K562 (cell line): ENCODE results near the gene CBX3. TPM values are rescaled to one million over a fixed set of nuclear protein-coding genes. Genes with fewer than 3 reads are reported as not detected.

Experiments used
- CXXC5 ChIP-seq: fragments of 250-450 bp; sonication (Bioruptor Pico); IDR thresholded peaks from 2 replicates; pipeline ENCODE4 v1.8.0; 2022; ENCODE audit warnings: inconsistent platforms, mild to moderate bottlenecking, moderate library complexity
- DPF2 ChIP-seq: fragments of 450-650 bp; IDR thresholded peaks from 2 replicates; pipeline ENCODE4 v1.6.1; 2016
- ELF1 ChIP-seq: fragments of 200-800 bp; sonication (Bioruptor generic); IDR thresholded peaks from 2 replicates; pipeline ENCODE4 v1.6.1; 2016; ENCODE audit warnings: missing genetic modification characterization, missing compliant biosample characterization
- ETV6 ChIP-seq, 3 experiments: fragments of 150-350 bp in 1 of 3; sonication (generic) in 1 of 3; formaldehyde crosslinking in 1 of 3; IDR thresholded peaks; 2 replicates each; pipeline versions ENCODE4 v1.6.1 to v1.8.0; 2014 to 2022; ENCODE audit warnings: borderline replicate concordance in 2 of 3, low read depth in 2 of 3, antibody characterized with exemption in 1 of 3, low read length in 1 of 3, mild to moderate bottlenecking in 1 of 3, missing genetic modification reagents in 1 of 3
- HEY1 ChIP-seq: fragments of 250-450 bp; sonication (Bioruptor Pico); IDR thresholded peaks from 2 replicates; pipeline ENCODE4 v1.5.0; 2020; ENCODE audit warnings: mild to moderate bottlenecking, moderate library complexity, borderline replicate concordance
- KDM1A ChIP-seq, 2 experiments: fragments of 450-650 bp; IDR thresholded peaks; 2 replicates each; pipeline ENCODE4 v1.6.1; 2016; ENCODE audit warnings: mild to moderate bottlenecking in 2 of 2
- NFYB ChIP-seq: IDR thresholded peaks from 2 replicates; pipeline ENCODE4 v1.6.1; 2011; ENCODE audit warnings: mild to moderate bottlenecking, moderate library complexity; ENCODE audit not compliant: insufficient read length; ENCODE audit errors: extremely low read depth
- RFX1 ChIP-seq: fragments of 450-650 bp; IDR thresholded peaks from 2 replicates; pipeline ENCODE4 v1.6.1; 2016; ENCODE audit warnings: mild to moderate bottlenecking, moderate library complexity
- SAP30 ChIP-seq: fragments of 200-600 bp; sonication (generic); IDR thresholded peaks from 2 replicates; pipeline ENCODE4 v1.6.1; 2012; ENCODE audit warnings: borderline replicate concordance, low read depth, mild to moderate bottlenecking, moderate library complexity, low read length, control low read depth, inconsistent platforms; ENCODE audit not compliant: insufficient read depth, poor library complexity, severe bottlenecking
- TSHZ1 ChIP-seq: fragments of 250-450 bp; sonication (Bioruptor Pico); IDR thresholded peaks from 2 replicates; pipeline ENCODE4 v1.4.0; 2020; ENCODE audit warnings: mild to moderate bottlenecking, moderate library complexity
- polyA plus RNA-seq, 8 experiments: library from polyadenylated mRNA; depleted of rRNA in 4 of 8; stranded (reverse) in 5 of 8; unstranded in 3 of 8; fragments of >200 nt; fragmentation: Nextera tagmentation in 2 of 8; fragmentation: Illumina TruSeq in 1 of 8; extraction: Ambion mirVana in 2 of 8; extraction: Trizol in 1 of 8; gene quantifications; 2 replicates each; pipeline versions ENCODE4 v1.2.1 to v1.2.3, GENCODE V29; 2011 to 2014; ENCODE audit warnings: inconsistent platforms in 1 of 8, missing spikeins in 1 of 8
- total RNA-seq, 7 experiments: library from RNA; depleted of rRNA in 6 of 7; stranded (reverse); fragments of >200 nt in 6 of 7; fragmentation: Illumina TruSeq in 2 of 7; extraction: Trizol in 2 of 7; gene quantifications; 2 replicates each; pipeline versions ENCODE4 v1.2.1 to v1.2.3, GENCODE V29; 2011 to 2021; ENCODE audit warnings: low replicate concordance in 1 of 7
- TF ChIP-seq, protein P1 (sequence below): fragments of 200-800 bp; sonication (Bioruptor generic); IDR thresholded peaks from 2 replicates; pipeline ENCODE4 v1.6.1; 2016; ENCODE audit warnings: missing genetic modification characterization, missing compliant biosample characterization
- TF ChIP-seq, protein P2 (sequence below), 2 experiments: fragments of 450-650 bp; IDR thresholded peaks; 2 replicates each; pipeline ENCODE4 v1.6.1; 2016
- TF ChIP-seq, protein P3 (sequence below): fragments of 450-650 bp; IDR thresholded peaks from 2 replicates; pipeline ENCODE4 v1.6.1; 2016; ENCODE audit warnings: mild to moderate bottlenecking

CBX3 gene
- total and polyA plus RNA-seq, 9 of the 15 experiments (the other 6 are each of a cell fraction or from before 2014, with no cell fraction given) = 198 to 413 (median 328) TPM

GRCh38 chr7:26200444-26201246 is 900 bp upstream of the CBX3 start, which contains the start of gene HNRNPA2B1 (continued):
- TF ChIP-seq CXXC5 (CRISPR knock-in tag) (peak; percentile 88), DPF2 (no peak), KDM1A (IDR thresholded peaks at IDR 0.05) (peak in 1 of 2 experiments; percentile 2; a peak in 1 of 4 replicates), SAP30 (no peak), ETV6 (IDR thresholded peaks at IDR 0.05; ENCODE audit: borderline replicate concordance in 1 of 2, low read depth in 2 of 2, low read length in 1 of 2) (no peak), ETV6 (CRISPR knock-in tag; IDR thresholded peaks at IDR 0.05; ENCODE audit: borderline replicate concordance) (no peak), ELF1 (tag) (peak; percentile 70; the same call in 1 of the 2 replicates), RFX1 (peak; percentile 75), HEY1 (CRISPR knock-in tag) (peak; percentile 16; the same call in 1 of the 2 replicates), TSHZ1 (CRISPR knock-in tag) (no peak), NFYB (no peak)
- TF ChIP-seq, protein P1, sequence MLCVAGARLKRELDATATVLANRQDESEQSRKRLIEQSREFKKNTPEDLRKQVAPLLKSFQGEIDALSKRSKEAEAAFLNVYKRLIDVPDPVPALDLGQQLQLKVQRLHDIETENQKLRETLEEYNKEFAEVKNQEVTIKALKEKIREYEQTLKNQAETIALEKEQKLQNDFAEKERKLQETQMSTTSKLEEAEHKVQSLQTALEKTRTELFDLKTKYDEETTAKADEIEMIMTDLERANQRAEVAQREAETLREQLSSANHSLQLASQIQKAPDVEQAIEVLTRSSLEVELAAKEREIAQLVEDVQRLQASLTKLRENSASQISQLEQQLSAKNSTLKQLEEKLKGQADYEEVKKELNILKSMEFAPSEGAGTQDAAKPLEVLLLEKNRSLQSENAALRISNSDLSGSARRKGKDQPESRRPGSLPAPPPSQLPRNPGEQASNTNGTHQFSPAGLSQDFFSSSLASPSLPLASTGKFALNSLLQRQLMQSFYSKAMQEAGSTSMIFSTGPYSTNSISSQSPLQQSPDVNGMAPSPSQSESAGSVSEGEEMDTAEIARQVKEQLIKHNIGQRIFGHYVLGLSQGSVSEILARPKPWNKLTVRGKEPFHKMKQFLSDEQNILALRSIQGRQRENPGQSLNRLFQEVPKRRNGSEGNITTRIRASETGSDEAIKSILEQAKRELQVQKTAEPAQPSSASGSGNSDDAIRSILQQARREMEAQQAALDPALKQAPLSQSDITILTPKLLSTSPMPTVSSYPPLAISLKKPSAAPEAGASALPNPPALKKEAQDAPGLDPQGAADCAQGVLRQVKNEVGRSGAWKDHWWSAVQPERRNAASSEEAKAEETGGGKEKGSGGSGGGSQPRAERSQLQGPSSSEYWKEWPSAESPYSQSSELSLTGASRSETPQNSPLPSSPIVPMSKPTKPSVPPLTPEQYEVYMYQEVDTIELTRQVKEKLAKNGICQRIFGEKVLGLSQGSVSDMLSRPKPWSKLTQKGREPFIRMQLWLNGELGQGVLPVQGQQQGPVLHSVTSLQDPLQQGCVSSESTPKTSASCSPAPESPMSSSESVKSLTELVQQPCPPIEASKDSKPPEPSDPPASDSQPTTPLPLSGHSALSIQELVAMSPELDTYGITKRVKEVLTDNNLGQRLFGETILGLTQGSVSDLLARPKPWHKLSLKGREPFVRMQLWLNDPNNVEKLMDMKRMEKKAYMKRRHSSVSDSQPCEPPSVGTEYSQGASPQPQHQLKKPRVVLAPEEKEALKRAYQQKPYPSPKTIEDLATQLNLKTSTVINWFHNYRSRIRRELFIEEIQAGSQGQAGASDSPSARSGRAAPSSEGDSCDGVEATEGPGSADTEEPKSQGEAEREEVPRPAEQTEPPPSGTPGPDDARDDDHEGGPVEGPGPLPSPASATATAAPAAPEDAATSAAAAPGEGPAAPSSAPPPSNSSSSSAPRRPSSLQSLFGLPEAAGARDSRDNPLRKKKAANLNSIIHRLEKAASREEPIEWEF (CRISPR knock-in tag) = no peak
- TF ChIP-seq, protein P2, sequence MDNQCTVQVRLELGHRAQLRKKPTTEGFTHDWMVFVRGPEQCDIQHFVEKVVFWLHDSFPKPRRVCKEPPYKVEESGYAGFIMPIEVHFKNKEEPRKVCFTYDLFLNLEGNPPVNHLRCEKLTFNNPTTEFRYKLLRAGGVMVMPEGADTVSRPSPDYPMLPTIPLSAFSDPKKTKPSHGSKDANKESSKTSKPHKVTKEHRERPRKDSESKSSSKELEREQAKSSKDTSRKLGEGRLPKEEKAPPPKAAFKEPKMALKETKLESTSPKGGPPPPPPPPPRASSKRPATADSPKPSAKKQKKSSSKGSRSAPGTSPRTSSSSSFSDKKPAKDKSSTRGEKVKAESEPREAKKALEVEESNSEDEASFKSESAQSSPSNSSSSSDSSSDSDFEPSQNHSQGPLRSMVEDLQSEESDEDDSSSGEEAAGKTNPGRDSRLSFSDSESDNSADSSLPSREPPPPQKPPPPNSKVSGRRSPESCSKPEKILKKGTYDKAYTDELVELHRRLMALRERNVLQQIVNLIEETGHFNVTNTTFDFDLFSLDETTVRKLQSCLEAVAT (IDR thresholded peaks at IDR 0.05) = peak; percentile 93 to 96
- TF ChIP-seq, protein P3, sequence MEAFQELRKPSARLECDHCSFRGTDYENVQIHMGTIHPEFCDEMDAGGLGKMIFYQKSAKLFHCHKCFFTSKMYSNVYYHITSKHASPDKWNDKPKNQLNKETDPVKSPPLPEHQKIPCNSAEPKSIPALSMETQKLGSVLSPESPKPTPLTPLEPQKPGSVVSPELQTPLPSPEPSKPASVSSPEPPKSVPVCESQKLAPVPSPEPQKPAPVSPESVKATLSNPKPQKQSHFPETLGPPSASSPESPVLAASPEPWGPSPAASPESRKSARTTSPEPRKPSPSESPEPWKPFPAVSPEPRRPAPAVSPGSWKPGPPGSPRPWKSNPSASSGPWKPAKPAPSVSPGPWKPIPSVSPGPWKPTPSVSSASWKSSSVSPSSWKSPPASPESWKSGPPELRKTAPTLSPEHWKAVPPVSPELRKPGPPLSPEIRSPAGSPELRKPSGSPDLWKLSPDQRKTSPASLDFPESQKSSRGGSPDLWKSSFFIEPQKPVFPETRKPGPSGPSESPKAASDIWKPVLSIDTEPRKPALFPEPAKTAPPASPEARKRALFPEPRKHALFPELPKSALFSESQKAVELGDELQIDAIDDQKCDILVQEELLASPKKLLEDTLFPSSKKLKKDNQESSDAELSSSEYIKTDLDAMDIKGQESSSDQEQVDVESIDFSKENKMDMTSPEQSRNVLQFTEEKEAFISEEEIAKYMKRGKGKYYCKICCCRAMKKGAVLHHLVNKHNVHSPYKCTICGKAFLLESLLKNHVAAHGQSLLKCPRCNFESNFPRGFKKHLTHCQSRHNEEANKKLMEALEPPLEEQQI = peak; percentile 84
